K562 (cell line): ENCODE data around the gene SCFD2. TPM values are rescaled to one million over a fixed set of nuclear protein-coding genes. Genes with fewer than 3 reads are reported as not detected.

Experiments used
- ATAC-seq: fragments of 200-7000 bp; cut with Tn5 transposase; 3 replicates; pipeline ENCODE4 v1.9.1; 2020; ENCODE audit warnings: moderate library complexity
- BruUV-seq: library from RNA; stranded (reverse); fragments of 400-500 nt; replicated peaks from 2 replicates; lab custom pipeline; 2021; lab: Mats Ljungman, UMichigan
- CTCF ChIA-PET: fragments of 300-600 bp; formaldehyde crosslinking; extraction: SDS; loops from one replicate; lab custom pipeline; 2021; ENCODE audit warnings: low intra/inter-chr PET ratio; lab: Yijun Ruan, JAX
- POLR2A ChIA-PET: fragments of 300-600, 350-650 bp; sonication (Branson Sonifier 250); formaldehyde crosslinking; extraction: SDS; loops from one replicate; lab custom pipeline; 2021; ENCODE audit warnings: antibody characterized with exemption, inconsistent platforms; lab: Yijun Ruan, JAX
- DNase-seq, 4 experiments: peaks; one replicate each; pipeline versions ENCODE4 v3.0.0 to v3.0.0-alpha.2; 2011 to 2018; ENCODE audit warnings: low spot score in 3 of 4, mixed read lengths in 3 of 4; ENCODE audit errors: extremely low read depth in 1 of 4
- FAIRE-seq: peaks from 2 replicates; lab custom pipeline; 2011; peaks lifted over from hg19 to GRCh38; lab: Jason Lieb, UNC
- H2AFZ ChIP-seq: 2 replicates; pipeline ENCODE4 v1.6.0; 2011; ENCODE audit warnings: low read depth, low read length, control low read depth, inconsistent platforms
- H3K27ac ChIP-seq: fragments of 200-600 bp; 3 replicates; pipeline ENCODE4 v1.8.0; 2011; ENCODE audit warnings: low read depth, mild to moderate bottlenecking, control low read depth, inconsistent platforms, low read length, moderate library complexity, mixed read lengths; ENCODE audit errors: extremely low read depth
- H3K27me3 ChIP-seq, 2 experiments: fragments of 300-600 bp in 1 of 2; 2 replicates in 1 of 2; 3 replicates in 1 of 2; pipeline versions ENCODE4 v1.6.0 to v1.8.0; 2011; ENCODE audit warnings: inconsistent platforms in 2 of 2, low read length in 2 of 2, mild to moderate bottlenecking in 1 of 2, mixed read lengths in 1 of 2, moderate library complexity in 1 of 2; ENCODE audit not compliant: control insufficient read depth in 2 of 2, insufficient read depth in 2 of 2
- H3K36me3 ChIP-seq: fragments of 300-600 bp; 3 replicates; pipeline ENCODE4 v1.8.0; 2011; ENCODE audit warnings: mild to moderate bottlenecking, low read length, inconsistent platforms; ENCODE audit not compliant: control insufficient read depth, insufficient read depth
- H3K4me1 ChIP-seq, 2 experiments: fragments of 200-600 bp in 1 of 2; replicated peaks in 1 of 2; 2 replicates in 1 of 2; 3 replicates in 1 of 2; pipeline versions ENCODE4 v1.5.1 to v1.8.0; 2011; ENCODE audit warnings: inconsistent platforms in 2 of 2, low read length in 2 of 2, mild to moderate bottlenecking in 1 of 2, mixed read lengths in 1 of 2, moderate library complexity in 1 of 2; ENCODE audit not compliant: control insufficient read depth in 2 of 2, insufficient read depth in 2 of 2
- H3K4me2 ChIP-seq: 2 replicates; pipeline ENCODE4 v1.6.1; 2011; ENCODE audit warnings: low read length, control low read depth, inconsistent platforms, mixed read lengths; ENCODE audit not compliant: insufficient read depth
- H3K4me3 ChIP-seq: fragments of 200-600 bp; sonication (generic), shearing (Covaris generic); 2 replicates; pipeline ENCODE4 v1.5.1; 2016; ENCODE audit warnings: control low read depth, inconsistent platforms
- H3K79me2 ChIP-seq: fragments of 200-600 bp; 3 replicates; pipeline ENCODE4 v1.8.0; 2011; ENCODE audit warnings: low read length, inconsistent platforms; ENCODE audit not compliant: control insufficient read depth, insufficient read depth
- H3K9ac ChIP-seq, 2 experiments: 2 replicates each; pipeline versions ENCODE4 v1.6.0 to v1.6.1; 2011; ENCODE audit warnings: low read depth in 2 of 2, low read length in 2 of 2, control low read depth in 1 of 2, inconsistent platforms in 1 of 2, mild to moderate bottlenecking in 1 of 2, mixed read lengths in 1 of 2; ENCODE audit not compliant: insufficient read depth in 1 of 2
- H3K9me1 ChIP-seq: one replicate; pipeline ENCODE4 v1.6.0; 2011; ENCODE audit warnings: inconsistent platforms, mild to moderate bottlenecking, low read length, moderate library complexity; ENCODE audit not compliant: control insufficient read depth, insufficient read depth
- H3K9me3 ChIP-seq: replicated peaks from 2 replicates; pipeline ENCODE4 v1.5.1; 2011; ENCODE audit warnings: low read depth, low read length, inconsistent platforms; ENCODE audit not compliant: control insufficient read depth, insufficient read depth
- H4K20me1 ChIP-seq: replicated peaks from 2 replicates; pipeline ENCODE4 v1.6.1; 2011; ENCODE audit warnings: low read length, inconsistent platforms, mixed read lengths; ENCODE audit not compliant: control insufficient read depth, insufficient read depth
- ASH1L ChIP-seq: fragments of 450-650 bp; IDR thresholded peaks from 2 replicates; pipeline ENCODE4 v1.6.1; 2018; ENCODE audit warnings: borderline replicate concordance, mild to moderate bottlenecking, low read depth; ENCODE audit not compliant: partially characterized antibody
- ATF2 ChIP-seq: sonication (generic); formaldehyde crosslinking; IDR thresholded peaks from 2 replicates; pipeline ENCODE4 v1.8.1; 2022; ENCODE audit warnings: missing genetic modification reagents
- CCNT2 ChIP-seq: IDR thresholded peaks from 2 replicates; pipeline ENCODE4 v1.6.1; 2011; ENCODE audit warnings: borderline replicate concordance, low read depth, mild to moderate bottlenecking, moderate library complexity, mixed read lengths, low read length; ENCODE audit not compliant: insufficient read length; ENCODE audit errors: extremely low read depth
- EHMT2 ChIP-seq: fragments of 450-650 bp; IDR thresholded peaks from 2 replicates; pipeline ENCODE4 v1.6.1; 2018; ENCODE audit warnings: antibody characterized with exemption
- ESRRB ChIP-seq: fragments of 250-450 bp; sonication (Bioruptor Pico); IDR thresholded peaks from 2 replicates; pipeline ENCODE4 v1.5.0; 2020; ENCODE audit warnings: mild to moderate bottlenecking, moderate library complexity, borderline replicate concordance
- HIVEP1 ChIP-seq: fragments of 250-450 bp; sonication (Bioruptor Pico); IDR thresholded peaks from 2 replicates; pipeline ENCODE4 v1.4.0; 2020; ENCODE audit warnings: mild to moderate bottlenecking
- HNRNPUL1 ChIP-seq: fragments of 200-400 bp; formaldehyde crosslinking; IDR thresholded peaks from 2 replicates; pipeline ENCODE4 v1.6.1; 2017; ENCODE audit warnings: low read length
- ILF3 ChIP-seq: fragments of 450-650 bp; IDR thresholded peaks from 2 replicates; pipeline ENCODE4 v1.6.1; 2018; ENCODE audit warnings: antibody characterized with exemption, mild to moderate bottlenecking, moderate library complexity, borderline replicate concordance
- JUNB ChIP-seq: fragments of 450-650 bp; formaldehyde crosslinking; conservative IDR thresholded peaks from 2 replicates; pipeline ENCODE4 v1.4.0; 2020; ENCODE audit warnings: mild to moderate bottlenecking
- POLR2A ChIP-seq: fragments of 450-650 bp; conservative IDR thresholded peaks from 2 replicates; pipeline ENCODE4 v1.6.1; 2016
- POLR2AphosphoS5 ChIP-seq: IDR thresholded peaks from 2 replicates; pipeline ENCODE4 v1.6.1; 2011; ENCODE audit warnings: mild to moderate bottlenecking, low read depth, low read length, moderate library complexity; ENCODE audit not compliant: control insufficient read depth, insufficient read depth
- PURB ChIP-seq: sonication (generic); formaldehyde crosslinking; IDR thresholded peaks from 2 replicates; pipeline ENCODE4 v1.9.0; 2021; ENCODE audit warnings: low read depth, mild to moderate bottlenecking, missing genetic modification reagents
- RBBP5 ChIP-seq: fragments of 200-600 bp; sonication (generic); IDR thresholded peaks from 2 replicates; pipeline ENCODE4 v1.6.1; 2012; ENCODE audit warnings: borderline replicate concordance, mild to moderate bottlenecking, low read length, control low read depth, inconsistent platforms; ENCODE audit not compliant: insufficient read depth, poor library complexity, severe bottlenecking
- SAP30 ChIP-seq: fragments of 200-600 bp; sonication (generic); IDR thresholded peaks from 2 replicates; pipeline ENCODE4 v1.6.1; 2012; ENCODE audit warnings: borderline replicate concordance, low read depth, mild to moderate bottlenecking, moderate library complexity, low read length, control low read depth, inconsistent platforms; ENCODE audit not compliant: insufficient read depth, poor library complexity, severe bottlenecking
- SIN3B ChIP-seq: fragments of 450-650 bp; IDR thresholded peaks from 2 replicates; pipeline ENCODE4 v1.6.1; 2017; ENCODE audit warnings: low read depth, mild to moderate bottlenecking, moderate library complexity
- STAT5A ChIP-seq: IDR thresholded peaks from 2 replicates; pipeline ENCODE4 v1.6.1; 2012; ENCODE audit warnings: low read length, inconsistent platforms, borderline replicate concordance
- WHSC1 ChIP-seq: IDR thresholded peaks from one replicate; pipeline ENCODE4 v1.6.1; 2012; ENCODE audit warnings: low read length, control low read depth, inconsistent platforms
- YBX1 ChIP-seq: fragments of 450-650 bp; IDR thresholded peaks from 2 replicates; pipeline ENCODE4 v1.7.1; 2016; ENCODE audit warnings: mild to moderate bottlenecking
- ZC3H11A ChIP-seq: IDR thresholded peaks from 2 replicates; pipeline ENCODE4 v1.6.1; 2012; ENCODE audit warnings: low read depth, low read length, improper control_type of control experiment
- ZNF146 ChIP-seq: IDR thresholded peaks from one replicate; pipeline ENCODE4 v1.6.1; 2018; ENCODE audit warnings: missing compliant biosample characterization; ENCODE audit not compliant: unreplicated experiment
- ZNF212 ChIP-seq: fragments of 450-650 bp; formaldehyde crosslinking; IDR thresholded peaks from 2 replicates; pipeline ENCODE4 v1.4.0; 2020; ENCODE audit warnings: mild to moderate bottlenecking
- ZNF282 ChIP-seq: sonication (generic); formaldehyde crosslinking; IDR thresholded peaks from 2 replicates; pipeline ENCODE4 v1.8.1; 2023; ENCODE audit warnings: missing genetic modification reagents
- ZNF444 ChIP-seq: fragments of 250-450 bp; sonication (Bioruptor Pico); IDR thresholded peaks from 2 replicates; pipeline ENCODE4 v1.4.0; 2020; ENCODE audit warnings: mild to moderate bottlenecking, moderate library complexity
- WGBS: fragments of 100-300 bp; shearing (Covaris generic); methylation state at CpG from one replicate; pipeline ENCODE4 v1.1.6; 2016; ENCODE audit warnings: low coverage, mixed read lengths; ENCODE audit not compliant: insufficient coverage; ENCODE audit errors: missing lambda C conversion rate; 5-methylcytosine and 5-hydroxymethylcytosine counted together
- in situ Hi-C: fragments of 300-500 bp; cut with MboI; formaldehyde crosslinking; loops from 4 replicates; pipeline ENCODE4 v1.15.0; 2018; ENCODE audit warnings: inconsistent platforms, mixed read lengths
- intact Hi-C: fragments of 100-400 bp; cut with micrococcal nuclease; formaldehyde crosslinking; loops from 2 replicates; pipeline ENCODE4 v1.14.2; 2022
- polyA plus RNA-seq, 8 experiments: library from polyadenylated mRNA; depleted of rRNA in 4 of 8; stranded (reverse) in 5 of 8; unstranded in 3 of 8; fragments of >200 nt; fragmentation: Nextera tagmentation in 2 of 8; fragmentation: Illumina TruSeq in 1 of 8; extraction: Ambion mirVana in 2 of 8; extraction: Trizol in 1 of 8; gene quantifications; 2 replicates each; pipeline versions ENCODE4 v1.2.1 to v1.2.3, GENCODE V29; 2011 to 2014; ENCODE audit warnings: inconsistent platforms in 1 of 8, missing spikeins in 1 of 8
- total RNA-seq, 7 experiments: library from RNA; depleted of rRNA in 6 of 7; stranded (reverse); fragments of >200 nt in 6 of 7; fragmentation: Illumina TruSeq in 2 of 7; extraction: Trizol in 2 of 7; gene quantifications; 2 replicates each; pipeline versions ENCODE4 v1.2.1 to v1.2.3, GENCODE V29; 2011 to 2021; ENCODE audit warnings: low replicate concordance in 1 of 7

SCFD2 gene
- total and polyA plus RNA-seq, 9 of the 15 experiments (the other 6 are each of a cell fraction or from before 2014, with no cell fraction given): 5.7 to 30.3 (median 22.8) TPM

DNA sequence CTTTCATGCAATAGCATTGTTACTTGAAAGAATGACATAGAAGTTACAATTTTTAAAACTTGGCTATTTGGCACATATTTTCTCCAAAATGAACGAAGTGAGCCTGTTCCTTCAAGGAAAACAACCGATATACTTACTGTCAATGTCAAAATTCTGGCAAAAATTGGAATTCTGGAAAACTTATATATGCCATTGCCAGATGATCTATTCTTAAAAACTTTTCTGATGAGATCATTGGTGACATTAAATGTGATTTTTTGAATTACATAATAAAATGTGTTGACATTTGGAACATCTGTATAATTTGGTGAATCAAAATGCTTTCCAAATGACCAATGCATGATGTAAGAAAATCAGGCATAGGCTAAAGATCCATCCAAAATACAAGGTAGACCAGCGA is 209.0 kb downstream of the SCFD2 start (continued):
- TF ChIP-seq YBX1 (no peak), POLR2AphosphoS5 (no peak), ZNF146 (CRISPR knock-in tag) (no peak), HNRNPUL1 (no peak), ASH1L (no peak), SAP30 (no peak)

DNA sequence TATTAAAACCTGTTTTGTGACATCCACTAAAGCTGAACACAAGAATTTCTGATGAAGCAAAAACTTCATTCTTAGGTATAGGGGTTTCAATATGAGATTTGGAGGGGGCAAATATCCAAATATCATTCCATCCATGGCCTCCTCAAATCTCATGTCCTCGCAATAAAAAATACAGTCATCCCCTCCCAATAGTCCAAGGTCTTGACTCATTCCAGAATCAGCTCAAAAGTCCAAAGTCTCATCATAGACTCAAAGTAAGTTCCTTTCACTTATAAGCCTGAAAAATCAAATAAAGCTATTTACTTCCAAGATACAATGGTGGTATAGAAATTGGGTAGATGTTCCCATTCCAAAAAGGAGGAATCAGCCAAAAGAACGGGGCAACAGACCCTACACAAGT is 213.4 kb downstream of the SCFD2 start:
- Histone ChIP-seq H2AFZ (no peak overlapping the region), H3K9ac (no peak overlapping the region), H3K9me3 (no peaks in the 10 kb centered on the region), H3K79me2 (no peaks in the 10 kb centered on the region), H3K4me1 (no peaks in the 10 kb centered on the region; a peak in 1 of 5 replicates), H3K4me2 (no peak overlapping the region), H3K9me1 (no peaks in the 10 kb centered on the region), H3K4me3 (no peak overlapping the region), H3K36me3 (no peaks in the 10 kb centered on the region; the same call in 2 of the 3 replicates), H3K27me3 (no peaks in the 10 kb centered on the region), H4K20me1 (no peaks in the 10 kb centered on the region), H3K27ac (no peak overlapping the region)
- FAIRE-seq (no peak), DNase-seq (no peak), ATAC-seq (no peak)
- in situ Hi-C loops: no loop called here
- ChIA-PET POLR2A (no interaction called here), CTCF (no interaction called here)
- intact Hi-C loops: no loop called here
- no TSS peak for BruUV-seq
- WGBS: 56% methylated on average over 2 of the region's 2 CpGs
- TF ChIP-seq WHSC1 (no peak), SIN3B (no peak), CCNT2 (no peak), ATF2 (CRISPR knock-in tag) (no peak), STAT5A (no peak), HIVEP1 (CRISPR knock-in tag) (no peak), ZNF282 (CRISPR knock-in tag) (no peak), ZC3H11A (no peak), ESRRB (CRISPR knock-in tag) (no peak), POLR2A (no peak), JUNB (CRISPR knock-in tag) (no peak), ZNF212 (CRISPR knock-in tag) (no peak), PURB (CRISPR knock-in tag) (no peak), ILF3 (no peak), EHMT2 (no peak), ZNF444 (no peak), RBBP5 (no peak)
